NB4 (cell line): ENCODE measurements around the gene SYCP2L.

Source experiments
- MAX ChIP-seq: IDR thresholded peaks from 2 replicates; pipeline ENCODE4 v1.6.1; 2011; ENCODE audit warnings: low read depth, low read length
- POLR2A ChIP-seq: IDR thresholded peaks from 2 replicates; pipeline ENCODE4 v1.6.1; 2011; ENCODE audit warnings: mild to moderate bottlenecking; ENCODE audit not compliant: insufficient read length; ENCODE audit errors: extremely low read depth

DNA sequence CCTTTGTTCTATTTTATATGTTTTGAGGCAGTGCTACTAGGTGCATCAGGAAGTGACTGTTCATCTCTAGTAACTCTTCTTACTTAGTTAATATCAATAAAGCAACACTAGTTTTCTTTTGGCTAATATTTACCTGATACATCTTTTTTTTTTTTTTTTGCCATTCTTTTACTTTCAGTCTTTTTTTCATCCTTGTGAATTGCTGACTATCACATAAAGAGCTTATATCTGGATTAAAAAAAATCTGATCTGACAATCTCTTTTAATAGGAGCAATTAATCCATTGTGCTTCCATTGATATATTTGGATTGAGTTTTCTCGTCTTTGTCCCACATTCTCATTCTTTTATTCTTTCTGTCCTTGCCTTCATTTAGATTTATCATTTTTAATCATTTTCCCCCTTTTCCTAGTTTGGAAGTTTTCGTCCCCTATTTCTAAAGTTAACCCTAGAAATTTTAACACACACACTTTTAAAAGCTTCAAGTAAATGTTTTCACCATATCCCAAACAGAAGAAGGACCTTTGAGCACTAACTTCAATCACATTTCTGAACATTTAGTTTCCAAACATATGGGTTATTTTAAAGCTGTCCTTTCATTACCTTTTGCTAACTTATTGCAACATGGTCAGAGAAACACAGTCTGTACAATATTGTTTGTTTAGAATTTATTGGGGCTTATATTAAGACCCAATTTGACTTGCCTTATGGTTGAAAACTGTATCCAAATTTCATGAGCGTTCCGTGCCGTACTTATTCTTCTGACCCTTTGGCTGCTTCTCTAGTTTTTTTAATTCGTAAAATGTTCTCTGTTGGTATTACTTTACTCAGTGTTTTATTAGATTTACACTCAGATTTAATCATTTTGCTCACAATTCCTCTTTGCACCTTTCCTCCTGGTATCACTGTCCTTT, 63.0 kb downstream of the SYCP2L start:
- TF ChIP-seq POLR2A (no peak), MAX (no peak)
